Natural killer cell (primary cell): Measurements from ENCODE around the gene IL36G. TPM values are rescaled to one million over a fixed set of nuclear protein-coding genes. Genes with fewer than 3 reads are reported as not detected.
A peak's percentile ranks its signal among the peaks of the same experiment; 100 is the strongest.

ENCODE experiments used
- ATAC-seq, 3 donors: fragments of 150-1000 bp in 2 of 3; fragments of 200-7000 bp in 1 of 3; cut with Tn5 transposase; 1 replicate in 1 of 3; 2 replicates in 2 of 3; pipeline ENCODE4 v1.10.0; 2021; ENCODE audit warnings: mild to moderate bottlenecking in 2 of 3, moderate library complexity in 2 of 3
- DNase-seq, 2 donors: peaks; one replicate each; pipeline versions ENCODE4 v3.0.0 to v3.0.0-alpha.2; 2013 to 2021; ENCODE audit warnings: mixed read lengths in 1 of 2
- H3K27ac ChIP-seq: one replicate; pipeline ENCODE4 v1.5.1; 2013; ENCODE audit warnings: mild to moderate bottlenecking, low read length
- H3K27me3 ChIP-seq: one replicate; pipeline ENCODE4 v1.6.1; 2013; ENCODE audit warnings: low read length; ENCODE audit not compliant: control insufficient read depth, insufficient read depth
- H3K36me3 ChIP-seq: one replicate; pipeline ENCODE4 v1.6.1; 2013; ENCODE audit warnings: low read length; ENCODE audit not compliant: control insufficient read depth, insufficient read depth
- H3K4me1 ChIP-seq: one replicate; pipeline ENCODE4 v1.6.1; 2013; ENCODE audit warnings: low read length; ENCODE audit not compliant: control insufficient read depth, insufficient read depth
- H3K4me3 ChIP-seq: one replicate; pipeline ENCODE4 v1.5.1; 2013; ENCODE audit warnings: low read length
- H3K9me3 ChIP-seq: one replicate; pipeline ENCODE4 v1.6.1; 2013; ENCODE audit warnings: low read length; ENCODE audit not compliant: control insufficient read depth, insufficient read depth
- H3K27ac Mint-ChIP-seq, 2 donors: one replicate each; pipeline ENCODE4 v1.8.0; 2022; ENCODE audit warnings: mild to moderate bottlenecking in 2 of 2, mixed read lengths in 2 of 2, moderate library complexity in 1 of 2
- H3K27me3 Mint-ChIP-seq, 2 donors: one replicate each; pipeline ENCODE4 v1.8.0; 2022; ENCODE audit warnings: low read depth in 2 of 2, mixed read lengths in 2 of 2
- H3K36me3 Mint-ChIP-seq: one replicate; pipeline ENCODE4 v1.8.0; 2022; ENCODE audit warnings: mixed read lengths
- H3K4me1 Mint-ChIP-seq, 2 donors: one replicate each; pipeline ENCODE4 v1.8.0; 2022; ENCODE audit warnings: mixed read lengths in 2 of 2
- H3K4me3 Mint-ChIP-seq: one replicate; pipeline ENCODE4 v1.8.0; 2022; ENCODE audit warnings: mild to moderate bottlenecking, moderate library complexity, mixed read lengths
- H3K9me3 Mint-ChIP-seq, 2 donors: one replicate each; pipeline ENCODE4 v1.8.0; 2022; ENCODE audit warnings: mixed read lengths in 2 of 2
- WGBS: methylation state at CpG from one replicate; pipeline ENCODE4 v1.1.7; 2013; ENCODE audit warnings: missing lambda C conversion rate; ENCODE audit not compliant: insufficient coverage; 5-methylcytosine and 5-hydroxymethylcytosine counted together
- intact Hi-C: fragments of 100-400 bp; cut with micrococcal nuclease; formaldehyde crosslinking; loops from one replicate; pipeline ENCODE4 v1.14.2; 2022
- total RNA-seq, 4 donors: library from RNA; stranded (reverse); fragments of 120-200 nt in 1 of 4; gene quantifications; one replicate each; pipeline versions ENCODE4 v1.2.3 to v1.2.4, GENCODE V29; 2013 to 2022
- TF ChIP-seq, protein P1 (sequence below): fragments of 200-600 bp; IDR thresholded peaks from one replicate; pipeline ENCODE4 v1.8.0; 2022; ENCODE audit warnings: antibody characterized with exemption

IL36G gene
- total RNA-seq, 3 donors from 2014 or later (not counting 1 experiment from before 2014, with no cell fraction given): not detected

- TF ChIP-seq, protein P1, sequence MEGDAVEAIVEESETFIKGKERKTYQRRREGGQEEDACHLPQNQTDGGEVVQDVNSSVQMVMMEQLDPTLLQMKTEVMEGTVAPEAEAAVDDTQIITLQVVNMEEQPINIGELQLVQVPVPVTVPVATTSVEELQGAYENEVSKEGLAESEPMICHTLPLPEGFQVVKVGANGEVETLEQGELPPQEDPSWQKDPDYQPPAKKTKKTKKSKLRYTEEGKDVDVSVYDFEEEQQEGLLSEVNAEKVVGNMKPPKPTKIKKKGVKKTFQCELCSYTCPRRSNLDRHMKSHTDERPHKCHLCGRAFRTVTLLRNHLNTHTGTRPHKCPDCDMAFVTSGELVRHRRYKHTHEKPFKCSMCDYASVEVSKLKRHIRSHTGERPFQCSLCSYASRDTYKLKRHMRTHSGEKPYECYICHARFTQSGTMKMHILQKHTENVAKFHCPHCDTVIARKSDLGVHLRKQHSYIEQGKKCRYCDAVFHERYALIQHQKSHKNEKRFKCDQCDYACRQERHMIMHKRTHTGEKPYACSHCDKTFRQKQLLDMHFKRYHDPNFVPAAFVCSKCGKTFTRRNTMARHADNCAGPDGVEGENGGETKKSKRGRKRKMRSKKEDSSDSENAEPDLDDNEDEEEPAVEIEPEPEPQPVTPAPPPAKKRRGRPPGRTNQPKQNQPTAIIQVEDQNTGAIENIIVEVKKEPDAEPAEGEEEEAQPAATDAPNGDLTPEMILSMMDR: no peak
- no peak for DNase-seq
- ATAC-seq: no peak
- intact Hi-C loops: no loop called here
- WGBS: 100% methylated on average over 3 of the region's 3 CpGs
- H3K27ac Mint-ChIP-seq: no peak overlapping the region
- H3K4me3 Mint-ChIP-seq: no peak overlapping the region
- H3K9me3 Mint-ChIP-seq: no peaks in the 10 kb centered on the region
- Histone ChIP-seq H3K9me3 (no peaks in the 10 kb centered on the region), H3K27me3 (no peaks in the 10 kb centered on the region), H3K4me3 (no peak overlapping the region), H3K27ac (no peak overlapping the region), H3K4me1 (no peaks in the 10 kb centered on the region), H3K36me3 (no peaks in the 10 kb centered on the region)
- peaks cover 6 to 8% of the 10 kb centered on the region in 2 donors for H3K27me3 Mint-ChIP-seq
- no peaks in the 10 kb centered on the region for H3K36me3 Mint-ChIP-seq
- H3K4me1 Mint-ChIP-seq: no peaks in the 10 kb centered on the region
Observed at GRCh38 chr2:112957511-112957910, 20.3 kb upstream of the IL36G start.

- no peak overlapping the region for H3K4me3 ChIP-seq
- peaks cover 1 to 6% of the 10 kb centered on the region in 2 donors for H3K27me3 Mint-ChIP-seq
- H3K27ac Mint-ChIP-seq: no peak overlapping the region
- no peak overlapping the region for H3K27ac ChIP-seq
- H3K4me1 Mint-ChIP-seq: no peaks in the 10 kb centered on the region
- no peaks in the 10 kb centered on the region for H3K36me3 Mint-ChIP-seq
- intact Hi-C loops: loop anchor here (1.0 kb wide), 1 partner anchor 209 kb away; no protein-coding TSS in a partner anchor
- H3K4me1 ChIP-seq: no peaks in the 10 kb centered on the region
- no peaks in the 10 kb centered on the region for H3K27me3 ChIP-seq
- TF ChIP-seq, protein P1: peak; percentile 76
- no peaks in the 10 kb centered on the region for H3K9me3 Mint-ChIP-seq
- H3K36me3 ChIP-seq: no peaks in the 10 kb centered on the region
- ATAC-seq (peak; percentile 84 to 92 (median 85)), DNase-seq (peak in 1 of 2 donors; percentile 79)
- H3K4me3 Mint-ChIP-seq: no peak overlapping the region
- WGBS: 60% methylated on average over 7 of the region's 9 CpGs
- no peaks in the 10 kb centered on the region for H3K9me3 ChIP-seq
Observed at GRCh38 chr2:112958428-112959108, 19.2 kb upstream of the IL36G start.

- Mint-ChIP-seq H3K9me3 (no peaks in the 10 kb centered on the region), H3K4me3 (no peak overlapping the region), H3K27ac (no peak overlapping the region), H3K4me1 (no peaks in the 10 kb centered on the region), H3K27me3 (peaks cover 6 to 7% of the 10 kb centered on the region in 2 donors), H3K36me3 (no peaks in the 10 kb centered on the region)
- no peak overlapping the region for H3K27ac ChIP-seq
- H3K36me3 ChIP-seq: no peaks in the 10 kb centered on the region
- H3K9me3 ChIP-seq: no peaks in the 10 kb centered on the region
- intact Hi-C loops: no loop called here
- 74% methylated on average over 14 of the region's 14 CpGs for WGBS
- TF ChIP-seq, protein P1: peak; percentile 35
- H3K4me1 ChIP-seq: no peaks in the 10 kb centered on the region
- ATAC-seq (no peak), DNase-seq (no peak)
- H3K27me3 ChIP-seq: no peaks in the 10 kb centered on the region
- no peak overlapping the region for H3K4me3 ChIP-seq
Observed at GRCh38 chr2:112959109-112959812, 18.5 kb upstream of the IL36G start.
